Measurements from ENCODE around the gene MTMR1.

MTMR1 gene

DNA sequence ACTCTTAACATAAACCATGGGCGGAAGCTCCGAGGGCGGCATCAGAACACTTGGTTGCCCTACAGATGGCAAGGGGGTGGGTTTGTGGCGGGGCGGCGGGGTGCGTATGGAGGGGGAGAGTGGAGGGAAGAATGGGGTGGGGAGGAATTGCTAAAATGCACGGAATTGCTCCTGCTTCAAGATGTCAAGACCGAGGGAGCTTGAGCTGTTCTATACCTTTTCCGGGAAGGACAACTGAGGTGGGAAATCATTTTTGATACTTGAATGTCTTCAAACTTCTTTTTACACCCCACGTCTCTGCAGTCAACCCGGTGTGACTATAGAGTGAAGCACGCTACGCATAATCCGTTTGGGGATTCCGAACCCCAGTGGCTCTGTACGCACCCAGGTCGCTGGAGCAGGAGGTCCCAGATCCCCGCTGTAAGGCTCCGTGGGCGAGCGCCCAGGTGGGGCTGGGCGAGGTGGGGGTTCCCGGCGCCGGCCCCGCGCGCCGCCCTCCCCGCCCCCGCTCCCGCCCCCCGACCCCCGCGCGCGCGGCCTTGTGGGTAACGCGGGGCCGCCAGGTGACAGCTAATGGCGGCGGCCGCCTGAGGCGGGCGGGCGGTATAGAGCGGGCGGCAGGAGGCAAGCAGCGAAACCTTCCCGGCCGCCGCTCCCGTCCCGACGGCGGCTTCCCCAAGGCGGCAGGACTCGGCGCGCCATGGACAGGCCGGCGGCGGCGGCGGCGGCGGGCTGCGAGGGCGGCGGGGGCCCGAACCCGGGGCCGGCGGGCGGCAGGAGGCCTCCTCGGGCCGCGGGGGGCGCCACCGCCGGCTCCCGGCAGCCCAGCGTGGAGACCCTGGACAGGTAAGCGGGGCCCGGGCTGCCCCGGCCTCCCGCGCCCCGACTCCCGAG is at the start of gene MTMR1:
TSS of gene MTMR1 (plus strand) at position 566 of the 894 bp plus-strand sequence. CDS start at position 701, 135 bp downstream.
- no peak for DNase-seq

- no peak for DNase-seq
Measured at GRCh38 chrX:150643958-150644357, 49.2 kb upstream of the MTMR1 start.

- no peak for DNase-seq
Measured at GRCh38 chrX:150644422-150644821, 48.8 kb upstream of the MTMR1 start.

DNA sequence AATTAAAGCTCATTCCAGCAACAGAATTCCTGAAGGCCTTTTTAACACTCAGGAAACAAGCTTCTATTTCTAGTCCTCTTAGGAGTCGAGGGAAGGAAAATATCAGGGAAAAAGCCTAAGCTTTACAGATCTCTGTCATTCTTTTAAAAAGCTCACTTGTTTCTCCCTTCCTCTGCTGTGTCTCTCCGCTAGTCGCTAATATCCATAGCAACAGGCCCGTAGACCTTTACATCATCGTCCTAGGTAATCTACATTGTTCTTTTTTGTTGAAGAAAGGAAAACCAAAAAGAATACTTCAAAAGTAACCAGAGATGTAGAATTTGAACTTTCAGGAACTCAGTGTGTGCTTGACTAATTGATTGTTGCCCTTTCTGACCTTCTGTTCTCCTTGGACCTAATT is 45.9 kb upstream of the MTMR1 start:
- no peak for DNase-seq

DNA sequence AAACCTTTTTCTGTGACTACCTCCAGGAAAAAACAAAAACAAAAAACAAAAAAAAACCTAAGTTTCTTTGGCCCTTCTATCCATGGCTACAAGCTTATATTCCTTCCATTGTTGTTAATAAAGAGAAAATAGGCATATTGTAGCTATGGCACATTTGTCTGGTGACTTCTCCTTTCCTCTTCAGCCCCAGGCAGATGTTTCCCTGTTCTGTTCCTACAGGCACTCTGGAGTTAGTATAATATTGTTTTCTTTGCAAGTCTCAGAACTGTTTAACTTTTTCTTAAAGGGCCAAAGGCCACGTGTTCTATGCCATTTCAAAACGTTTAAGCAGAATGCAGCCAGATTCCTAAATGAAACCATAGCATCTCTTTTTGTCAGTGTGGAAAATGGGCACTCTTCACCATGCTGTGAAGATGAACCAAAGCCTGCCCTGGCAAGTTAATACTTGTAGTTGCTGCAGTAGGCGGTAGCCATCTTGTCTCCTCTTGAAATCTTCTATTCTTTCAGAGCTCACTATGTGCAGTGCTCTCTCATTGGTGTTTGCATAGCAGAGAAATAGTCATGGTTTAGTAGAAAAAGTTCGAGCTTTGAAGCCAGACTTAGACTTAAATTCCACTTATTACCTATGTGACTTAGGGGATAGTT is 44.8 kb upstream of the MTMR1 start:
- DNase-seq = no peak

DNA sequence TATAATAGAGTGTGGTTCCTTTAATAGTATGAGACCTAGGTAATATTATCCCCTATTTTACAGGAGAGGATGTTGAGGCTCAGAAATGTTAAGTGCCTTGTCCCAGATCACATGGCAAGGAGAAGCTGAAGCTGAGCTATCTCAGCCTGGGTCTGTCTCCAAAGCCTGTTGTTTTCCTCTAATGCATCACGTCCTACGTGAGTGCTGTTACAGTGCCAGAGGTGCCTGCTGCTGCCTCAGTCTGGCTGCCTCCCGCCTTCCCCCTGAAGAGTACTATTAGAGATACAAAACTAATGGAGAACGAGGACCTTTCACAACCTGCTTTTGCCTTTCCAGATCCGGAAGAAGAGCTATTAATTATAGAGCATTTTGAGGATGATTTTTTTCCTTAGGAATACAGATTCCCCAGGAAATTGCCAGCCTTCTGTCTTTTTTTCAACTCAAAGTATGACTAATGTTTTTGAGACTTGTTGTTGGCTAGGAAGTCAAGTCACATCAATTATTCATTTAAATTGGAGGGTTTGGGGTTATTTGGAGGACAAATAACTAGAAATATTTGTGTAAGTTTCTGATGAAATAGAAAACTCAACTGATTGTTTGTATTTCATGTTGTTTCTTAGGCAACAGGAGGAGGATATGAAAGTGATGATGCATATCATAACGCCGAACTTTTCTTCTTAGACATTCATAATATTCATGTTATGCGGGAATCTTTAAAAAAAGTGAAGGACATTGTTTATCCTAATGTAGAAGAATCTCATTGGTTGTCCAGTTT is 43.9 kb upstream of the MTMR1 start:
- DNase-seq = peak; percentile 7

- no peak for DNase-seq
Measured at GRCh38 chrX:150651906-150652305, 41.3 kb upstream of the MTMR1 start.

DNA sequence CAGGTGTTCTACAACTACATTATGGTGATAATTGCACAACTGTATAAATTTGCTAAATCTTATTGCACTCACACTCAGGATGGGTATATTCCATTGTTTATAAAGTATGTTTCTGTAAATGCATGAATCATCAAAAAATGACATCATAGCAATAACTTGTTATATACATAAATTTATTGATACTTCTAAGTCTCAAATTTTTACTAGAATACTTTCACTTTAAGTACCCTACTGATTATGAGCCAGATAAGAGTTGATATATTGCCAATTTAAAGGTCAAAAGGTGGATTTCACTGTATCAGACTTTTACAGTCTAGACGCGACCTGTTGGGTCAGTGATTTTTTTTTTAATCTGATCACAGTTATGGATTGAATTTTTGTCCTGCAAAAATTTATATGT is 37.4 kb upstream of the MTMR1 start:
- no peak for DNase-seq

- no peak for DNase-seq
Measured at GRCh38 chrX:150663073-150663472, 30.1 kb upstream of the MTMR1 start.

- peak; percentile 26 for DNase-seq
Measured at GRCh38 chrX:150664290-150664689, 28.9 kb upstream of the MTMR1 start.

- no peak for DNase-seq
Measured at GRCh38 chrX:150676221-150676620, 17.0 kb upstream of the MTMR1 start.

- DNase-seq = no peak
Measured at GRCh38 chrX:150680974-150681373, 12.2 kb upstream of the MTMR1 start.

DNA sequence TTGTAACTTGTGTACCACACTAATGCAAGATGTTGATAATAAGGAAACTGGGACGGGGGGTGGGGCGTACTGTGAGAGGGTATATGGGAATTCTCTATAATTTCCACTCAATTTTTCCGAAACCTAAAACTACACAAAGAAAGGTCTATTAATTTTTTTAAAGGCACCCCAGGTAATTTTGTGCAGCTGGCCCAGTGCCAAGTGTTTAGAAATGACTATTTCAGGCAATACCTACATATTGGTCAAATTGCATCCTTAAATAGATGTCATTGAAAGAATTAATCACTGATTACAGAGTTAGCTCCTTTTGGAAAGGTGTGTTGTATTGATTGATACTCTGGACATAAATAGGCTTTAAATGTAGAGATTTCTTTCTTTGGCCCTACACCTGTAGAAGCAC is 10.1 kb upstream of the MTMR1 start:
- DNase-seq = no peak

- peak; percentile 14 for DNase-seq
Measured at GRCh38 chrX:150683536-150684146, 9.6 kb upstream of the MTMR1 start.

- no peak for DNase-seq
Measured at GRCh38 chrX:150688911-150689451, 4.2 kb upstream of the MTMR1 start.

DNA sequence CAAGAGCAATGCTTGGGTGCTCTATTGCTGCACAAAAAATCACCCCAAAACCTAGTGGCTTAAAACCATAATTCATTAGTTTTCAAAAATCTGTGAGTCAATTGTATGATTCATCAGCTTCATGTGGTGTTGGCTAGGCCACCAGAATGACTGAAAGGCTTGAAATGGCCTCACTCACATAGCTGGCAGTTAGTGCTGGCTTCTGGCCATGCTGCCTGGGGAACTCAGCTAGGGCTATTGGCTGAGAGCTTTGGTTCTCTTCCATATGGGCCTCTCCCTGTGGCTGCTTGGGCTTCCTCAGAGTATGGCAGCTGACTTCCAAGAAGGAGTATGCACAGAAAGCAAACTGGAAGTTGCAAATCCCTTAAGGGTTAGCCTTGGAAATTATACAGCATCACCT is 3.1 kb upstream of the MTMR1 start:
- no peak for DNase-seq

GRCh38 chrX:150692296-150692695 is 900 bp upstream of the MTMR1 start:
- no peak for DNase-seq

DNA sequence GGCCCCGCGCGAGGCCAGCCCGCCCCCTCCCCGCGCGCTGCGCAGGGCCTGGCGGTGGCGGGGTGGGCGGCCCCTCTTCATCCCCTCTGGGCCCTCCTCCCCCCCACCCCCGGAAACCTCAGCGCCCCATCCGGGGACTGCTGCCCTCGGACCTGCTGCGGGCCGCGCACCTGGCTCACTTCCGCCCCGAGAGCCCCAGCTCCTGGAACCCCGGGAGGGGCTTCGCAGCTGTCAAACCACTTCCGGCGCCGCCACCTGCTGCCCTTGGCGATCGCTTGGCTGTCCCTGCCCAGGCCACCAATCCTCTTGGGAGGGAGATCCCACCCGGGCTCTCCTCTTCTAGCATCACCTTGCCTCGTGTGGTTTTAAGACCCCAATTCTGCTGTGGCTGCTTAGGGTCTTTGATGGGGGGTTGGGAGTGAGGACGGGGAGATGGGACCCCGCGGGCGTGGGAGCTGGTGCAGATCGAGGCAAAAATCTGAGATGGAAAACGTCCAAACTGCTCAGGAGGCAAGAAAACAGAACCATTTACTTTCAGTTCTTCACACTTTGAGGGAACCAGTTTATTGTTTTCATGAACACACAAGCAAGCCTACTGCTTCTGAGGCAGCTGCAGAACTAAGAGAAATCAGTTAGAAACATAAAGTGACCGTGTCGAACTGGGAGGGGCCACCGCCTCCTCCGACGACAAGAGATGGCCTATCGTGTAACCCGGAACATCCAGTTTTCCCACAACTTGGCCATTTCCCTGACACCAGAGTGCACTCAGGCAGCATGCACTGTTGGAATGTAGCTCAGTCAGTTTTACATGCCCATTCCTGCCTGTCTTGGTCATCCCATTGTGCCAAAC is 754 bp downstream of the MTMR1 start:
- DNase-seq = peak; percentile 59

GRCh38 chrX:150694738-150695410 is 1.7 kb downstream of the MTMR1 start:
- no peak for DNase-seq

GRCh38 chrX:150696331-150696730 is 3.1 kb downstream of the MTMR1 start:
- no peak for DNase-seq

- no peak for DNase-seq
Measured at GRCh38 chrX:150696866-150697265, 3.7 kb downstream of the MTMR1 start.
